ENCODE data around the gene OR52A1. TPM values are rescaled to one million over a fixed set of nuclear protein-coding genes. Genes with fewer than 3 reads are reported as not detected.

Gene OR52A1
- not detected for total RNA-seq

DNA sequence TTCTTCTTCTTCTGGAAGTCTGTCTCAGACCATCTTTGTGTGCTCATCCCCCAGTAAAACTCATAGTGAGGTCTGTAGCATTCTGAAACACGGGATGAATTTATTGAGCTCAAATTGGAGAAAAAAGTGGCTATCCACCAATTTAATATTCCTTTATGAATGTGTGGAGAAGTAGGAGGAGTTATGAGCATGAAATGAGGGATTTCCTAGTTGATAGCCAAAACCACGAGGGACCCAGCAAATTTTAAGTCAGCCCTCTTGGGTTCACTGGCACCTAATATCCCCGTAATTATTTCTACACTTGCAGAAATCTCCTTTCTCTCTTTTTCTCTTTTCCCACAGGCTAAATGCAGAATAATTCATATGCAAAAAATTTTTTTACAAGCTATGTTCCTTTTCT lies at the start of gene OR52A1:
OR52A1 (minus strand) TSS at position 101 of the 400 bp plus-strand sequence. CDS start 2,388 bp downstream, outside the sequence.
- intact Hi-C loops (cut with micrococcal nuclease): no loop called here
- H3K36me3 Mint-ChIP-seq (ENCODE audit: low read depth): no peaks in the 10 kb centered on the region
- ChIA-PET POLR2A (no interaction called here), CTCF (no interaction called here)
- no peaks in the 10 kb centered on the region for H3K4me1 Mint-ChIP-seq (ENCODE audit: low read depth)
- ATAC-seq (no peak), DNase-seq (no peak)
- H3K4me3 Mint-ChIP-seq: no peak within 1 kb of the TSS
- H3K27me3 Mint-ChIP-seq: peaks cover 2% of the 10 kb centered on the region
- H3K27ac Mint-ChIP-seq: no peak within 1 kb of the TSS
- TF ChIP-seq, protein P1, sequence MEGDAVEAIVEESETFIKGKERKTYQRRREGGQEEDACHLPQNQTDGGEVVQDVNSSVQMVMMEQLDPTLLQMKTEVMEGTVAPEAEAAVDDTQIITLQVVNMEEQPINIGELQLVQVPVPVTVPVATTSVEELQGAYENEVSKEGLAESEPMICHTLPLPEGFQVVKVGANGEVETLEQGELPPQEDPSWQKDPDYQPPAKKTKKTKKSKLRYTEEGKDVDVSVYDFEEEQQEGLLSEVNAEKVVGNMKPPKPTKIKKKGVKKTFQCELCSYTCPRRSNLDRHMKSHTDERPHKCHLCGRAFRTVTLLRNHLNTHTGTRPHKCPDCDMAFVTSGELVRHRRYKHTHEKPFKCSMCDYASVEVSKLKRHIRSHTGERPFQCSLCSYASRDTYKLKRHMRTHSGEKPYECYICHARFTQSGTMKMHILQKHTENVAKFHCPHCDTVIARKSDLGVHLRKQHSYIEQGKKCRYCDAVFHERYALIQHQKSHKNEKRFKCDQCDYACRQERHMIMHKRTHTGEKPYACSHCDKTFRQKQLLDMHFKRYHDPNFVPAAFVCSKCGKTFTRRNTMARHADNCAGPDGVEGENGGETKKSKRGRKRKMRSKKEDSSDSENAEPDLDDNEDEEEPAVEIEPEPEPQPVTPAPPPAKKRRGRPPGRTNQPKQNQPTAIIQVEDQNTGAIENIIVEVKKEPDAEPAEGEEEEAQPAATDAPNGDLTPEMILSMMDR (IDR thresholded peaks at IDR 0.05): no peak
- H3K9me3 Mint-ChIP-seq: no peaks in the 10 kb centered on the region

DNA sequence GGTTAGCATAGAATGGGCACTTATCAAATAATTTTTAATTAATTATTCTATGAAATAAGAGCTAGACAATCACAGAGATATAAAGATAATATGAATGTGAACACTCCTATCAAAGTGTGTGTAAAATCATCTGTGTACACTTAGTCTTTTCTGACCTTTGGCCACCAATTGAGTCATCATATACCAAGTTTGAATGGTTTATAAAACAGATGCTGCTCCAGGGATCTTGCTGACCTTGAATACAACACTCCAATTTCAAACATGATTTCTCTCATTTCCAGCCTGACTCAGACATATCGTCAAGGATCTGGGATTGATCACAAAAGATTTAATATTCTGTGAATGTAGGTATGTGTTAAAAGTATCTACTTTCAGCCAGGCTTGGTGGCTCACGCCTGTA lies 48.8 kb upstream of the OR52A1 start:
- H3K27ac Mint-ChIP-seq: no peak overlapping the region
- H3K27me3 Mint-ChIP-seq: peaks cover 1% of the 10 kb centered on the region
- H3K4me1 Mint-ChIP-seq (ENCODE audit: low read depth): no peaks in the 10 kb centered on the region
- H3K4me3 Mint-ChIP-seq: no peak overlapping the region
- TF ChIP-seq, protein P1 (IDR thresholded peaks at IDR 0.05): no peak
- no peak for ATAC-seq
- ChIA-PET POLR2A (no interaction called here), CTCF (no interaction called here)
- H3K9me3 Mint-ChIP-seq: no peaks in the 10 kb centered on the region
- H3K36me3 Mint-ChIP-seq (ENCODE audit: low read depth): no peaks in the 10 kb centered on the region
- intact Hi-C loops (cut with micrococcal nuclease): no loop called here
- DNase-seq: no peak

DNA sequence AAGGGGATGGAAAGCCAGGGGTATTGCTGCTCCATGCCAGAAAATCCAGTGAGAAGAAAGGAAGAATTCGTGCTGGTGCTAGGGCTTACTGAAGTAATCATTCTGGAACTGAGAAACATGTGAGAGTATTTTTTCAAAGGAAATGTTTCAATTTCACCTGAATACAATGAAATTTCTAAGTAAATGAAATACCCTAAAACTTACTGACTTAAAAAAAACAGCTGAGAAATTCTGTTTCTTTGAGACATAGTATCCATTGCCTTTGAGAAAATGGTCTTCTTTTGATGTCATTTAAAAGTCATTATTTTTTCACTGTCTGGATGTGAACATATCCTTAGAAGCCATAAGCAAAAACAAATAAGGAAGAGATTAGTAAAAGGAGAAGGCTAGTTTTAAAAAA lies 46.0 kb upstream of the OR52A1 start, which contains the start of gene OR51V1:
OR51V1 (minus strand) TSS at position 101 of the 400 bp plus-strand sequence; CDS start at position 101, 0 bp downstream.
- ATAC-seq (no peak), DNase-seq (no peak)
- intact Hi-C loops (cut with micrococcal nuclease): no loop called here
- Mint-ChIP-seq H3K4me1 (ENCODE audit: low read depth) (no peaks in the 10 kb centered on the region), H3K4me3 (no peak within 1 kb of the TSS), H3K9me3 (no peaks in the 10 kb centered on the region), H3K27ac (no peak within 1 kb of the TSS), H3K36me3 (ENCODE audit: low read depth) (no peaks in the 10 kb centered on the region), H3K27me3 (peaks cover 1% of the 10 kb centered on the region)
- TF ChIP-seq, protein P1 (IDR thresholded peaks at IDR 0.05): no peak
- ChIA-PET CTCF (no interaction called here), POLR2A (no interaction called here)

DNA sequence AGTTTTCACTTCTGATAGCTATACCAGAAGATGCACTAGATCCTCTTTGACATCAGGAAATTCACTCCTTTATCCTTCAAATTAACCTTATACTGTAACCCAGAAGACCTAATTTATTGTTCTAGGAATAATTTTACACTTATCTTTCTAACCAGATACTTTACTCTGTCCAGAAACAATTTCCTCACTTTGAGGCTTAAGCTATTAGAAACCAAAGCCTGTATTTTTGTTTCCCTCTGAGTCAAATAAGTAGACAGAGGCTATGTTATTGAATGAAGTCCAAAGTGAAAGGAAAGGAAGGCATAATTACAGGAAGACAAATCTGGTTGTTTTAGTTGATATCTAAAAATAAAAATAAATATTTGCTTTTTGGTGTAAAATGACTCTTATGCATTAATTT lies 43.7 kb upstream of the OR52A1 start:
- DNase-seq (no peak), ATAC-seq (no peak)
- H3K4me3 Mint-ChIP-seq: no peak overlapping the region
- no peaks in the 10 kb centered on the region for H3K4me1 Mint-ChIP-seq (ENCODE audit: low read depth)
- peaks cover 3% of the 10 kb centered on the region for H3K9me3 Mint-ChIP-seq
- no peaks in the 10 kb centered on the region for H3K27me3 Mint-ChIP-seq
- TF ChIP-seq, protein P1 (IDR thresholded peaks at IDR 0.05): no peak
- ChIA-PET CTCF (no interaction called here), POLR2A (no interaction called here)
- H3K36me3 Mint-ChIP-seq (ENCODE audit: low read depth): no peaks in the 10 kb centered on the region
- intact Hi-C loops (cut with micrococcal nuclease): no loop called here
- H3K27ac Mint-ChIP-seq: no peak overlapping the region

DNA sequence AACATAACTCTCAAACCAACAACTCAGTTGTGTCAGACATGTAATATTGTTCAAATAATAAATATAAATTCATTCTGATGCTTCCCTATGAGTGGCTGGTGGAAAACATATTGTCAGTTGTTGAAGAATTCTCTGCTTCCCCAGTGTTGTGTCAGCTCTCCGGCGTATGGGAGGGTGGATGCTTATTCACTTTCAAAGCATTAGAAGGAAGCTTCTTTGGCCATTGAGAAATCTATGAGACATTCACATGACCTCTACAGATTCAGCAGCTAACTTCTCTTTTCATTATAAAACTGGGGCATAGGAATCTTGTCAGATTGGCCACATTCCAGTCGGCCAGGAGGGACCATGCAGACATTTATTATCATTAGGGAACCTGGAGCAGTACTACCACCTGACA lies 43.0 kb upstream of the OR52A1 start:
- Mint-ChIP-seq H3K36me3 (ENCODE audit: low read depth) (no peaks in the 10 kb centered on the region), H3K4me3 (no peak overlapping the region), H3K9me3 (peaks cover 3% of the 10 kb centered on the region), H3K27ac (no peak overlapping the region), H3K27me3 (no peaks in the 10 kb centered on the region), H3K4me1 (ENCODE audit: low read depth) (no peaks in the 10 kb centered on the region)
- DNase-seq: no peak
- POLR2A ChIA-PET: no interaction called here
- CTCF ChIA-PET: no interaction called here
- no peak for ATAC-seq
- intact Hi-C loops (cut with micrococcal nuclease): no loop called here
- TF ChIP-seq, protein P1 (IDR thresholded peaks at IDR 0.05): no peak
